ENCODE data around the gene PITX1.

PITX1 gene

DNA sequence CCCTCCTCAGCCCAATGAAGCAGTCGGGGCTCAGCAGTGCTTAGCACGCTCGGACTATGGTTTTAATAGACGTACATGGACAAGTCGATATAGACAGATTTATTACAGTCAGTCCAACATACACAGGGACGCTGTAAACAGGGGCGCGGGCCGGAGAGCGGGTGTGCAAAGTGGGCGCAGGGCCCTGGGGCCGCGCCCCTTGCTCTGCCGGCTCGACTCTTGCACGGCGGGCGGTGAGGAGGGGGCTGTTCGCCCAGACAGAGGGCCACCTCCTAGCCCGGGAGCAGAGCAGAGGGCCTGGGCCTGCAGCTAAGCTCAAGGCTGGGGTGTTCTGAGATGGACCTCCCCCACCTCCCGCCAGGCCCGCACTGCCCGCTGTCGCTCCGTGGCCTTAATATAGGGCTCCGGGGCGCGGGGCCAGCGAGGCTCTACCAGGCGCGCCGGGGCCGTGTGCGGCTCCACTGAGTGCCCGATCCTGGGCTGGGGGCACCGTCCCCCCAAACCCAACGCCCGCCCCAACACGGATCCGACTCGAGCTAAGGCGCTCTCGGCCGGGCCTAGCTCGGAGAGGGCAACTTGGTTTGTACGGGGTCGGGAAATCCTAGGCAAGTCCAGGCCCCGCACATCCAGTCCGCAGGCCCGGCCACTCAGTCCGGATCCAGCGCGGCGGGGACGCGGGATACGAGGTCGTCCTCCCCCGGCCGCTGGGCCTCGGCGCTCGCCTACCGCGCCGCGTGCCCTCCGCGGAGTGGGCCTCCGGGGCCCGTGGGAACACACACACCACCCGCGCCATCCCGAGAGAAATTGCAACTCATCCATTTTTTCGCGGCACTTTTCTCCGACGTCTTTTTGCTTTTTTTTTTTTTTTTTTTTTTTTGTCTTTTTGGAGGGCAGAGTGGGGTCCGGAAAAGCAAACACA, 6.1 kb downstream of the PITX1 start:
- DNase-seq, result no peak

DNA sequence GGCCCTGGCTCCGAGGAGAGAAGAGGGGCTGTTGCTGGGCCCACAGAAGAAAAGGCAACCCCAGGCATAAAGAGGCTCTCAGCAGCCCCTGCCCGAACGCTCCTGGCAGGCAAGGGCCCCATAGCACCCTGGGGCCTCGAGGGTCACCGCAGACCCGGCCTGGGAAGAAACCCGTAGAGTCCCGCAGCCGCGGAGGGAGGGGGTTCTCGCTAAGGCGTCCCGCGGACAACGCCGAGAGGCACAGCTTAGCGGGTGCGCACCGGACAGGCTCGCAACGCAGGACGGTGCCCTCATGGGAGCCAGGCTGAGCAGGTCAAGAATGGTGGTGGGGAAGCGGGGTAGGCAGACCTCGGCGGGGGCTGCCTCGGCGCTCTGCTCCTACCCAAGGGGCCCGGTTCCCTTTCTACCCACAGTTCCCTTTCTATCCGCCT, 6.7 kb downstream of the PITX1 start:
- DNase-seq, result no peak

DNA sequence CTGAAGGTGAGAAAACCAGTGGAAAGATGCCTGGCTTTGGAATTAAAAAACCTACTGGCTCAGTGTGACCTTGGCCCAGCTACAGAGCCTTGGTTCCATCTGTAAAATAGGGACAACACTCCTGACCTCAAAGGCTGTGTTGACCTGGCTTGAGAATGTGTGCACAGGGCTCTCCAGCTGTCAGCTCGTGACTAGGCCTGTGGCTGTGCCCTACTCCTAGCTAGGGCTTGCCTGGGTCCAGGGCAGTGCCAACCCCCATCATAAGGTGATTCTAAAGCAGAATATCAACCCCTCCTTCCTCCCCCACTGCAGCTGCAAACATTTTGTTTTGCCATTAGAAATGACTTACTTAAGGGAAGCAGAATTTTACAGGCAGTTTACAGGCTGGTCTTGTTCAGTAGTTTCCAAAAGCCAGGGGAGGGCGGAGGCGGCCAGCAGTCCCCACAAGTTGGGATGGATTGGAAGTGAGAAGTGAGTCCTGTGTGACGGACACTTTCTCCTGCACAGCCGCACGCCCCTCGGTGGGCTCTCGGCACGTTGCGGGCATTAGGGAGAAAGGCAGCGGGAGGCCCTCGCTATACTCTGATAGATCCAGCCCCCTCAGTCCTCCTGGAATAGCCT, 7.3 kb downstream of the PITX1 start:
- no peak for DNase-seq

GRCh38 chr5:135025730-135026644, 8.0 kb downstream of the PITX1 start:
- no peak for DNase-seq

DNA sequence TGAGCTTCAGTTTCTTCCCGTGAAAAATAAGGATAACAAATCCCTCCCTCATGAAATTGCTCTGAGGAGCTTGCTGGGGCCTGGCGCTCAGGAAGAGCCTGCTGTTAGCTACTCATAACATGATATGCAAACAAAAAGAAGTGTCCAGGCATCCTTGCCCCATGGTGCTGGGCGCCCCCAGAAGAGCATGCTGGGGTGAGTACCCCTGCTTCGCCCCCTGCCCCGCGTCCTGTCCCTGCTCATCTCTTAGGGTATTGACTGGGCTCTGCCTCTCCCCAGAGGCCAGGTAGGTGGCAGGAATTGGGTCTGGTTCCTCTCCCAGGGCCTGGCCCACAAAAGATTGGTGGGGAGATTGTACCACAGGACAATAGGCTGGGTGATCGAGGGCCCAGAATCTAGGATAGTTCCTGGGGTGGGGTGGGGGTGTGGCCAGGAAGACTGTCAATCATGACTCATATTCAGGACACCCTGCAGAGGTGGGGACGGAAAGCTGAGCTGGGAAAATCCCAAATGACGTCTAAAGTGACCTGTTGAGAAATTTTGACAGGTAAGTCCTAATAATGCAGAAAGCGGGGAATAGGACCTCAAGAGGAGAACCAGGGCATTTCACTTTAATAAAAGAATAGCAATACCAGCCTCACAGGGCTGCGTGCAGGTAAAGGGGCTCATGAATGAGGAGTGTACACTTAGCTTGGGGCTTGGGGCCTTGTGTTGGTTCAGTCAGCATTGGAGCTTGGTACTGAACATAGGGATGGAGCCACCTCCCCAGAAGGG, 8.9 kb downstream of the PITX1 start:
- DNase-seq, result no peak

GRCh38 chr5:135020111-135020895, 13.7 kb downstream of the PITX1 start:
- no peak for DNase-seq

GRCh38 chr5:135019314-135019713, 14.7 kb downstream of the PITX1 start:
- no peak for DNase-seq

GRCh38 chr5:135018457-135018856, 15.6 kb downstream of the PITX1 start:
- no peak for DNase-seq

DNA sequence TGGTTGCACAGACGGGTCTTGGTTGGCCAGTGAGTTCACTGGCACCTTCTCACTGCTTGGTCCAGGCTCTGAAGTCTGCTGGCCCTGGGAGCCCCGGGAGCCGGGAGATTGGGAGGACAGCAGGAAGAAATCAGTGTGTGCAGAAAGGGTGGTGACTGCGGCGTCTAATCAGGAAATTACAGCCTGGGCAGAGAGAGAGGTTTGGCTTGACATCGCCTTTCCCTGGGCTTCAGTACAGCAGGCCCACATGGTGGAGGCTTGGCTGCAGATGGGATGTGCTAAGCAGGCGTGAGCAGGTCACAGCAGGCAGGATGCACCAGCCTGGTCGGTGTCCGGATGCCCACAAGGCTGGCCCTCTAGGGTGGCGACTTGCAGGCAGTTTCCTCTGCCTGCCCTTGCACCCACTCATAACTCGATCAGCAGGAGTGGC, 17.2 kb downstream of the PITX1 start:
- no peak for DNase-seq

- DNase-seq, result no peak
Measured at GRCh38 chr5:135015942-135016341, 18.1 kb downstream of the PITX1 start.

- peak; percentile 27 for DNase-seq
Measured at GRCh38 chr5:135013947-135014570, 20.0 kb downstream of the PITX1 start.

DNA sequence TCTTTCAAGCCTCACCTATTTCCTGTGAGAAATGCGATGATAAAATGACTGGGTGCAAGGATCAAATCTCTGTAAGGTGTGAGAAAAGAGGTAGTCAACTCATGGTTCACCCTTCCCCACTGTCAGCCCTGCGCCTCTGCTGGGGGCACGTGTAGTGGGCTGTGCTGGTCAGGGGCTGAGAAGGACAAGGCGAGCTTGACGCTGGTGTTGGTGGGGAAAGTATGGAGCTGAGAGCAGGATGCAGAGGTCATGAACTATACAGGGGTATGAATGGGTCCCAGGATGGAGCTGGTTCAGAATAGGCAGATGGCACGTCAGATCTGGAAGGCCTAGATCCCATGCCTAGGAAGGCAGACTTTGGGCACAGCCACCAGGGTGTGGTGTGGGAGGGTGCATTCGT, 20.6 kb downstream of the PITX1 start:
- no peak for DNase-seq

GRCh38 chr5:135012951-135013391, 21.1 kb downstream of the PITX1 start:
- no peak for DNase-seq

GRCh38 chr5:135012033-135012588, 21.9 kb downstream of the PITX1 start:
- DNase-seq, result no peak

DNA sequence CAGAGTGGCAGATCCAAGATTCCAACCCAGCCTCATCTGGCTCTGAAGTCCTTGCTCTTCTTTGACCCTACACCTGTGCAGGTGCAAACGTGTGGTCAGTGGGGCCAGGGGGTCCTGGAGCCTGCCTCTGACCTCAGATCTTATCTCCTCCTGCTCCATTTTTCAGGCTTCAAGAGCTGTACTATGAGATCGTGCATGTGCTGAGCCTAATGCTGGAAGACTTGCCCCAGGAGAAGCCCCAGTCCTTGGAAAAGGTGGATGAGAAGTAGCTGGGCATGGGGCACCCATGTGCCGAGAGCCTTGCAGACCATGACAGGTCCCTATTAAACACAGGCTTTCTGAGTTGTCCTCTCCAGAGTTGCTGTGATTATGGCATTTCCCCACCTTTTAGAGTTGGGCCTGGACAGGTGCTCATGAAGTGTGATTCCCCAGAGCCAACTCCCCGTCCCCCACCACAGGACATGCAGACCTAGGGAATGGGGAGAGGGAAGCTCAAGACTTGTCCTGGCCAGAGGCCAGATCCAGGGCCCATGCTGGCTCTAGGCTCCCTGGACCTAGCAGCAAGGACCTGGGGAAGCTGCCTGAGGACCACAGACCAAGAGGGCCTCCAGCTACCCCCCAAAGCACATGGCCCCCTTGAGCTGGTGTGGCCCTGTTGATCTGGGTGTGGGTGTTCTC, 22.5 kb downstream of the PITX1 start:
- DNase-seq, result no peak

DNA sequence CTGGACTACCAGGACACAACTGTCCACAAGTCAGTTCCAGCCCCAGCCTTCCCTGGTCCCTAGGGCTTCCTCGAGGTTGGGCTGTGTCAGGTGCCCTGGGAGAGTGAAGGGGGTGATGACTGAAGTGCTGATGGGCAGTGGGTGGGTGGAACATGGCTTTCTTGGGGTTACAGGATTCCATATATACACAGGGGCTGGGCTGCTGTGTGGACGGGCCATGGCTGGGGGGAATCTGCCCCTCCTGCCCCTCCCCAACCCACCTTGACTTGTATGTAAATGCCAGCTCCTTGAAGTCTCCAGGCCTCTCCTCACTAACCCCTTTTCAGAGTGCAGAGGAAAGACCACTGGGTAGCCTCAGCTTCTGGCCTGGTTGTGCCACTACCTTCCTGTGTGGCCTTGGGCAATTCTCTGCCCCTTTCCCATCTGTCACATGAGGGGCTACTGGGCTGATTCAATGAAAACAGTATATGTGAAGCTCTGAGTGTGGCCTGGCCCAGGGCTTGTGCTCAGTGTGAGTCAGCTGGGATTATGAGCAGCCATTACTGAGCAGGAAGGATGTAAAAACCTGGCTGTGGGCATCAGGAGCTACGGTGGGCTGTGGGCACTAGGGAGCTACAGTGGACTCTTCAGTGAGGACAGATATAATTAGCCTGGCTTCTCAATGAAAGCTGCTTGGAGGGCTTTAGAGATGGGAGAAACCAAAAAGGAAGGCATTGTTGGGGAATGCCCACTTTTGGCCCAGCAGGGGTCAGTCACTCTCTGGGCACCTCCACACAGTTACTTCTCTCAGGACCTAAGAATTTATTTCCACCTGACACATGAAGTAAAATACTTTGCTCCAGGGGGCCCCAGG, 23.3 kb downstream of the PITX1 start:
- no peak for DNase-seq

- DNase-seq, result no peak
Measured at GRCh38 chr5:135009736-135010501, 24.1 kb downstream of the PITX1 start.

Data from DMS79 (cell line).